NB4 (cell line): ENCODE results near the gene ADPRM.

Experiments
- POLR2A ChIP-seq: IDR thresholded peaks from 2 replicates; pipeline ENCODE4 v1.6.1; 2011; ENCODE audit warnings: mild to moderate bottlenecking; ENCODE audit not compliant: insufficient read length; ENCODE audit errors: extremely low read depth
- TF ChIP-seq, protein P1 (sequence below): IDR thresholded peaks from one replicate; pipeline ENCODE4 v1.5.1; 2012; ENCODE audit warnings: low read depth, low read length

DNA sequence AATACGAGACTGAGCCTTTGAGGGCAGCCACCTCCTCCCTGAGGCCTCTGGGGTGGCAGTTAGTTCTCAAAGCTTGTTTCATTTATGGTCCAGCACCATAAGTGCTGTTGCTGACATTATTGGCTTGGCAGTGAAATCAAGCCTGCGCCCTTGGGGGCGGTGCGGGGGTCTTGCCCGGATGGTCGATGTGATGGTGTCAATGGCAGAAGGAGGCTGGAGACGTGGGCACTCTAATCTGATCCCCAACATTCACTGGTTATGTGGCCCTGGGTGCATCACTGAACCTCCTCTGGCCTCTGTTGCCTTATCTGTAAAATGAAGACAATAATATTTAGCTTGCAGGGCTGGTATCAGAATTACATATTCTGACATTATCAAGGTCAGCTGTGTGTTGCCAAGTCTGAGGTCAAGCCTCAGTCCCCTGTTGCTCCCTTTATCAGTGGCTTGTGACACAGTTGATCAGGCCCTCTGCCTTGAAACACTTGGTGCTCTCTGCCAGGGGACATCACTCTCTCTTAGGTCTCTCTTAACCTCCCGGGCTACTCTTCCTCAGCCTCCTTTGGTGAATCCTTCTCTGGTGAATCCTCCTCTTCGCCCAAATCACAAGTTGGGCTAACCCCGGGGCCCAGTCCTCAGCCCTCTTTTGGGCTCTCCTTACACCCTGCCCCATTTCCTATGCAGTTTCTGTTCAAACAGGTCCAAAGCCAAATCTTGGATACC lies 44.2 kb downstream of the ADPRM start:
- TF ChIP-seq POLR2A: no peak
- TF ChIP-seq, protein P1, sequence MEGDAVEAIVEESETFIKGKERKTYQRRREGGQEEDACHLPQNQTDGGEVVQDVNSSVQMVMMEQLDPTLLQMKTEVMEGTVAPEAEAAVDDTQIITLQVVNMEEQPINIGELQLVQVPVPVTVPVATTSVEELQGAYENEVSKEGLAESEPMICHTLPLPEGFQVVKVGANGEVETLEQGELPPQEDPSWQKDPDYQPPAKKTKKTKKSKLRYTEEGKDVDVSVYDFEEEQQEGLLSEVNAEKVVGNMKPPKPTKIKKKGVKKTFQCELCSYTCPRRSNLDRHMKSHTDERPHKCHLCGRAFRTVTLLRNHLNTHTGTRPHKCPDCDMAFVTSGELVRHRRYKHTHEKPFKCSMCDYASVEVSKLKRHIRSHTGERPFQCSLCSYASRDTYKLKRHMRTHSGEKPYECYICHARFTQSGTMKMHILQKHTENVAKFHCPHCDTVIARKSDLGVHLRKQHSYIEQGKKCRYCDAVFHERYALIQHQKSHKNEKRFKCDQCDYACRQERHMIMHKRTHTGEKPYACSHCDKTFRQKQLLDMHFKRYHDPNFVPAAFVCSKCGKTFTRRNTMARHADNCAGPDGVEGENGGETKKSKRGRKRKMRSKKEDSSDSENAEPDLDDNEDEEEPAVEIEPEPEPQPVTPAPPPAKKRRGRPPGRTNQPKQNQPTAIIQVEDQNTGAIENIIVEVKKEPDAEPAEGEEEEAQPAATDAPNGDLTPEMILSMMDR: no peak
